ENCODE data around the gene STK16. TPM values are rescaled to one million over a fixed set of nuclear protein-coding genes. Genes with fewer than 3 reads are reported as not detected.

STK16 gene
- total RNA-seq, 1 donor from 2014 or later, result 29.5 TPM

- DNase-seq (ENCODE audit: low spot score), result no peak
- Mint-ChIP-seq H3K36me3 (ENCODE audit: low read depth, unreplicated experiment) (peaks cover 13% of the 10 kb centered on the region), H3K4me1 (ENCODE audit: unreplicated experiment) (peaks cover 17% of the 10 kb centered on the region), H3K4me3 (ENCODE audit: unreplicated experiment) (no peak overlapping the region), H3K9me3 (ENCODE audit: unreplicated experiment) (no peaks in the 10 kb centered on the region), H3K27ac (ENCODE audit: unreplicated experiment) (no peak overlapping the region), H3K27me3 (ENCODE audit: unreplicated experiment) (peaks cover 8% of the 10 kb centered on the region)
- no peak for TF ChIP-seq CTCF (IDR thresholded peaks at IDR 0.05; ENCODE audit: unreplicated experiment)
These were observed 40.7 kb upstream of the STK16 start for GRCh38 chr2:219204425-219205164.

GRCh38 chr2:219205165-219205538, 40.1 kb upstream of the STK16 start:
- H3K9me3 Mint-ChIP-seq (ENCODE audit: unreplicated experiment), result no peaks in the 10 kb centered on the region
- DNase-seq (ENCODE audit: low spot score), result no peak
- peaks cover 17% of the 10 kb centered on the region for H3K4me1 Mint-ChIP-seq (ENCODE audit: unreplicated experiment)
- no peak for TF ChIP-seq CTCF (IDR thresholded peaks at IDR 0.05; ENCODE audit: unreplicated experiment)
- H3K4me3 Mint-ChIP-seq (ENCODE audit: unreplicated experiment), result no peak overlapping the region
- H3K27me3 Mint-ChIP-seq (ENCODE audit: unreplicated experiment), result peaks cover 8% of the 10 kb centered on the region
- no peak overlapping the region for H3K27ac Mint-ChIP-seq (ENCODE audit: unreplicated experiment)
- peaks cover 14% of the 10 kb centered on the region for H3K36me3 Mint-ChIP-seq (ENCODE audit: low read depth, unreplicated experiment)

- DNase-seq (ENCODE audit: low spot score), result no peak
- H3K4me3 Mint-ChIP-seq (ENCODE audit: unreplicated experiment), result peak overlapping the region; percentile 94
- no peaks in the 10 kb centered on the region for H3K9me3 Mint-ChIP-seq (ENCODE audit: unreplicated experiment)
- peaks cover 14% of the 10 kb centered on the region for H3K36me3 Mint-ChIP-seq (ENCODE audit: low read depth, unreplicated experiment)
- H3K4me1 Mint-ChIP-seq (ENCODE audit: unreplicated experiment), result peaks cover 17% of the 10 kb centered on the region
- H3K27me3 Mint-ChIP-seq (ENCODE audit: unreplicated experiment), result peaks cover 7% of the 10 kb centered on the region
- no peak for TF ChIP-seq CTCF (IDR thresholded peaks at IDR 0.05; ENCODE audit: unreplicated experiment)
- peak overlapping the region; percentile 85 for H3K27ac Mint-ChIP-seq (ENCODE audit: unreplicated experiment)
These were observed 39.3 kb upstream of the STK16 start for GRCh38 chr2:219205981-219206327.

GRCh38 chr2:219206328-219207133, 38.7 kb upstream of the STK16 start, which contains the start of gene ZFAND2B:
ZFAND2B (plus strand) TSS chr2:219206782; CDS start chr2:219206988, 206 bp downstream.
- H3K9me3 Mint-ChIP-seq (ENCODE audit: unreplicated experiment), result no peaks in the 10 kb centered on the region
- peaks cover 17% of the 10 kb centered on the region for H3K4me1 Mint-ChIP-seq (ENCODE audit: unreplicated experiment)
- peak within 1 kb of the TSS; percentile 85 for H3K27ac Mint-ChIP-seq (ENCODE audit: unreplicated experiment)
- peak within 1 kb of the TSS; percentile 94 for H3K4me3 Mint-ChIP-seq (ENCODE audit: unreplicated experiment)
- H3K36me3 Mint-ChIP-seq (ENCODE audit: low read depth, unreplicated experiment), result peaks cover 14% of the 10 kb centered on the region
- peak; percentile 96 for DNase-seq (ENCODE audit: low spot score)
- TF ChIP-seq CTCF (IDR thresholded peaks at IDR 0.05; ENCODE audit: unreplicated experiment), result no peak
- H3K27me3 Mint-ChIP-seq (ENCODE audit: unreplicated experiment), result peaks cover 7% of the 10 kb centered on the region

Data from endothelial cell (in vitro differentiated cells).